ENCODE measurements around the gene VWA3A. TPM values are rescaled to one million over a fixed set of nuclear protein-coding genes. Genes with fewer than 3 reads are reported as not detected.

VWA3A gene
- total RNA-seq, 2 experiments from 2014 or later: not detected

- Histone ChIP-seq H3K9me2 (ENCODE audit: insufficient read depth, low read length) (no peaks in the 10 kb centered on the region), H3K4me1 (ENCODE audit: insufficient read depth, low read length, poor library complexity, severe bottlenecking) (peaks cover 11% of the 10 kb centered on the region), H3K4me3 (ENCODE audit: low read depth, low read length, poor library complexity, severe bottlenecking) (no peak overlapping the region), H3K79me2 (ENCODE audit: insufficient read depth, low read depth, low read length) (no peaks in the 10 kb centered on the region), H3K27ac (ENCODE audit: low read depth, low read length, poor library complexity, severe bottlenecking) (no peak overlapping the region), H3K36me3 (ENCODE audit: insufficient read depth, low read length) (no peaks in the 10 kb centered on the region), H2AFZ (ENCODE audit: low read length) (no peak overlapping the region), H3K4me2 (ENCODE audit: low read length) (no peak overlapping the region), H4K20me1 (ENCODE audit: insufficient read depth, low read length) (no peaks in the 10 kb centered on the region), H3K9me3 (ENCODE audit: low read length) (no peaks in the 10 kb centered on the region)
- peak; percentile 70 for TF ChIP-seq CTCF (conservative IDR thresholded peaks at IDR 0.05; ENCODE audit: low read length)
- no peak for TF ChIP-seq EZH2phosphoT487 (IDR thresholded peaks at IDR 0.05; ENCODE audit: borderline replicate concordance, low read depth, low read length)
- BruUV-seq (replicated peaks): no TSS peak
- CTCF ChIA-PET (ENCODE audit: unreplicated experiment): no interaction called here
- POLR2A ChIA-PET: no interaction called here
- intact Hi-C loops (cut with micrococcal nuclease; ENCODE audit: unreplicated experiment): no loop called here
- DNase-seq (ENCODE audit: low spot score): peak; percentile 55
These were observed 91.7 kb downstream of the VWA3A start for GRCh38 chr16:22183901-22184614.

GRCh38 chr16:22184615-22184968 lies 92.3 kb downstream of the VWA3A start:
- intact Hi-C loops (cut with micrococcal nuclease; ENCODE audit: unreplicated experiment): no loop called here
- no peaks in the 10 kb centered on the region for H3K36me3 ChIP-seq (ENCODE audit: insufficient read depth, low read length)
- TF ChIP-seq EZH2phosphoT487 (IDR thresholded peaks at IDR 0.05; ENCODE audit: borderline replicate concordance, low read depth, low read length) (no peak), CTCF (conservative IDR thresholded peaks at IDR 0.05; ENCODE audit: low read length) (no peak)
- H3K9me3 ChIP-seq (ENCODE audit: low read length): no peaks in the 10 kb centered on the region
- ChIA-PET POLR2A (no interaction called here), CTCF (ENCODE audit: unreplicated experiment) (no interaction called here)
- H2AFZ ChIP-seq (ENCODE audit: low read length): no peak overlapping the region
- DNase-seq (ENCODE audit: low spot score): no peak
- no peak overlapping the region for H3K4me2 ChIP-seq (ENCODE audit: low read length)
- no peaks in the 10 kb centered on the region for H4K20me1 ChIP-seq (ENCODE audit: insufficient read depth, low read length)
- H3K9me2 ChIP-seq (ENCODE audit: insufficient read depth, low read length): no peaks in the 10 kb centered on the region
- no peak overlapping the region for H3K27ac ChIP-seq (ENCODE audit: low read depth, low read length, poor library complexity, severe bottlenecking)
- peaks cover 17% of the 10 kb centered on the region for H3K4me1 ChIP-seq (ENCODE audit: insufficient read depth, low read length, poor library complexity, severe bottlenecking)
- no peak overlapping the region for H3K4me3 ChIP-seq (ENCODE audit: low read depth, low read length, poor library complexity, severe bottlenecking)
- no peaks in the 10 kb centered on the region for H3K79me2 ChIP-seq (ENCODE audit: insufficient read depth, low read depth, low read length)
- no TSS peak for BruUV-seq (replicated peaks)

DNA sequence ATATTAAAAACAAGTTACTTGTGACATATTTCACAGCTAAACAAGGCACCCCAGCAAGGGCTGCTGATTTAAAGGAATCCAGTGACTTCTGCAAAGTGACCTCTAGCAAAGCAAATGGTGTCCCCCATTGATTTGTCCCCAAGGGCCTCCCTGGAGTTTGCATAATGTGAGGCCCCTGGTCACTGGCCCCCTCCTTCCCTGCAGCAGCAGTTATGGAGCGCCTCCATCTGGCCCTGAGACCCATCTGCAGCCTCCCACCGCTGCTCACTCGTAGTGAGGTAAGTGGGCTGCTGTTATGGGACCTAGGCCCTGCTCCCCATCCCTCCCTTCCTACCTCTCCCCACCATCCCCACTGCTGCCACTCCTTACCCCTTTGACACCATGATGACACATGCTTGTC lies 94.2 kb downstream of the VWA3A start:
- Histone ChIP-seq H3K4me2 (ENCODE audit: low read length) (no peak overlapping the region), H3K9me3 (ENCODE audit: low read length) (no peaks in the 10 kb centered on the region), H3K27ac (ENCODE audit: low read depth, low read length, poor library complexity, severe bottlenecking) (no peak overlapping the region), H2AFZ (ENCODE audit: low read length) (no peak overlapping the region), H3K79me2 (ENCODE audit: insufficient read depth, low read depth, low read length) (no peaks in the 10 kb centered on the region), H3K4me1 (ENCODE audit: insufficient read depth, low read length, poor library complexity, severe bottlenecking) (peaks cover 20% of the 10 kb centered on the region), H3K36me3 (ENCODE audit: insufficient read depth, low read length) (no peaks in the 10 kb centered on the region), H3K9me2 (ENCODE audit: insufficient read depth, low read length) (no peaks in the 10 kb centered on the region), H3K4me3 (ENCODE audit: low read depth, low read length, poor library complexity, severe bottlenecking) (no peak overlapping the region), H4K20me1 (ENCODE audit: insufficient read depth, low read length) (no peaks in the 10 kb centered on the region)
- DNase-seq (ENCODE audit: low spot score): no peak
- no TSS peak for BruUV-seq (replicated peaks)
- ChIA-PET CTCF (ENCODE audit: unreplicated experiment) (no interaction called here), POLR2A (no interaction called here)
- intact Hi-C loops (cut with micrococcal nuclease; ENCODE audit: unreplicated experiment): loop anchor here (5.0 kb wide), 1 partner anchor 89 kb away; no protein-coding TSS in a partner anchor
- TF ChIP-seq EZH2phosphoT487 (IDR thresholded peaks at IDR 0.05; ENCODE audit: borderline replicate concordance, low read depth, low read length) (no peak), CTCF (conservative IDR thresholded peaks at IDR 0.05; ENCODE audit: low read length) (peak; percentile 72)
